Measurements from ENCODE around the gene ATP6AP1. TPM values are rescaled to one million over a fixed set of nuclear protein-coding genes. Genes with fewer than 3 reads are reported as not detected.
"Not testable (repeated sequence)": the region's sequence is repeated elsewhere in the genome, so short reads cannot be mapped to it uniquely, and the experiment has no call there.

The ATP6AP1 gene
- total and polyA plus RNA-seq, 7 experiments from 2014 or later, result 37.8 to 118 (median 56.6) TPM

GRCh38 chrX:154398668-154399526 lies 29.6 kb upstream of the ATP6AP1 start:
- peak; percentile 58 to 87 (median 79) for DNase-seq
- peaks cover 0 to 11% (median 0%) of the 10 kb centered on the region in 11 donors for H3K9me3 Mint-ChIP-seq
- peak overlapping the region; percentile 97 to 100 (median 99) for H3K27ac Mint-ChIP-seq
- H3K4me3 ChIP-seq (ENCODE audit: low read length), result peak overlapping the region; percentile 95
- peak overlapping the region; percentile 93 to 100 (median 98) for H3K4me3 Mint-ChIP-seq
- H3K36me3 Mint-ChIP-seq, result peaks cover 3 to 20% (median 16%) of the 10 kb centered on the region in 5 donors
- H3K27me3 Mint-ChIP-seq, result peaks cover 0 to 5% (median 0%) of the 10 kb centered on the region in 5 donors
- ChIA-PET CTCF (interaction anchor here (1.2 to 1.8 kb wide), 3 partner anchors 25 to 137 kb away, joined by 3 to 4 read pairs (median 4); partner anchors contain the start of gene SLC10A3), POLR2A (interaction anchor here (0.5 to 6.8 kb wide), 36 partner anchors 8 to 428 kb away, joined by 3 to 77 read pairs (median 6); partner anchors contain the start of genes ATP6AP1, DNASE1L1, EMD and FAM3A)
- H3K9me3 ChIP-seq (ENCODE audit: control insufficient read depth in 2 of 3, low read length in 3 of 3), result no peaks in the 10 kb centered on the region
- peaks cover 10 to 14% of the 10 kb centered on the region in 2 donors for H3K4me1 ChIP-seq (ENCODE audit: control insufficient read depth in 2 of 2, insufficient read depth in 2 of 2, low read length in 2 of 2)
- H3K27me3 ChIP-seq (ENCODE audit: control insufficient read depth in 2 of 2, insufficient read depth in 2 of 2, low read length in 2 of 2), result no peaks in the 10 kb centered on the region
- H3K4me1 Mint-ChIP-seq, result peaks cover 6 to 22% (median 14%) of the 10 kb centered on the region in 7 donors
- ATAC-seq, result peak; percentile 70
- peaks cover 7 to 23% (median 11%) of the 10 kb centered on the region in 3 experiments for H3K36me3 ChIP-seq (ENCODE audit: control insufficient read depth in 2 of 3, insufficient read depth in 3 of 3, low read length in 3 of 3)
- intact Hi-C loops (cut with micrococcal nuclease), result loop anchor here (1.0 to 10.0 kb wide), 7 partner anchors 12 to 626 kb away; partner anchors contain the start of genes F8 (in 1 of the 2), FUNDC2 (in 1 of the 2), GDI1 (in 1 of the 2) and HCFC1 (in 1 of the 2)
- peak overlapping the region; percentile 97 for H3K27ac ChIP-seq (ENCODE audit: low read depth, low read length)

- ATAC-seq, result no peak
- H3K27me3 Mint-ChIP-seq, result peaks cover 0 to 5% (median 0%) of the 10 kb centered on the region in 5 donors
- intact Hi-C loops (cut with micrococcal nuclease), result loop anchor here (1.0 to 10.0 kb wide), 7 partner anchors 12 to 625 kb away; partner anchors contain the start of genes F8 (in 1 of the 2), FUNDC2 (in 1 of the 2), GDI1 (in 1 of the 2) and HCFC1 (in 1 of the 2)
Measured at GRCh38 chrX:154399527-154400368, 28.7 kb upstream of the ATP6AP1 start.

DNA sequence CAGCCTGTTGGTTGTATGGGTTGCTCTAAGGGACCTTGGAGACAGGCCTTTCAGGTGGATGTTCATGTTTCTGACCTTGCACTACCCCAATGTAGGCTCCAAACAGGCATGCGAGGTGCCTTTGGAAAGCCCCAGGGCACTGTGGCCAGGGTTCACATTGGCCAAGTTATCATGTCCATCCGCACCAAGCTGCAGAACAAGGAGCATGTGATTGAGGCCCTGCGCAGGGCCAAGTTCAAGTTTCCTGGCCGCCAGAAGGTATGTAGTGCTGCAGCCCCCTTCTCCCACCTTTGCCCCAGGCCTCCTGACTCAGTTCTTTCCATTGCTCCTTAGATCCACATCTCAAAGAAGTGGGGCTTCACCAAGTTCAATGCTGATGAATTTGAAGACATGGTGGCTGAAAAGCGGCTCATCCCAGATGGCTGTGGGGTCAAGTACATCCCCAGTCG lies 28.1 kb upstream of the ATP6AP1 start:
- H3K4me1 Mint-ChIP-seq, result peaks cover 6 to 22% (median 14%) of the 10 kb centered on the region in 7 donors
- peak overlapping the region in 7 of 10 donors; percentile 5 to 100 (median 98) for H3K4me3 Mint-ChIP-seq
- H3K27me3 Mint-ChIP-seq; ATAC-seq; H3K4me3 ChIP-seq (ENCODE audit: low read length); H3K27me3 ChIP-seq (ENCODE audit: control insufficient read depth in 2 of 2, insufficient read depth in 2 of 2, low read length in 2 of 2); DNase-seq; intact Hi-C loops (cut with micrococcal nuclease); CTCF ChIA-PET; H3K9me3 ChIP-seq (ENCODE audit: control insufficient read depth in 2 of 3, low read length in 3 of 3): not testable (repeated sequence)
- Histone ChIP-seq H3K36me3 (ENCODE audit: control insufficient read depth in 2 of 3, insufficient read depth in 3 of 3, low read length in 3 of 3) (peaks cover 7 to 23% (median 11%) of the 10 kb centered on the region in 3 experiments), H3K27ac (ENCODE audit: low read depth, low read length) (peak overlapping the region; percentile 97), H3K4me1 (ENCODE audit: control insufficient read depth in 2 of 2, insufficient read depth in 2 of 2, low read length in 2 of 2) (peaks cover 10 to 14% of the 10 kb centered on the region in 2 donors)
- peaks cover 0 to 11% (median 0%) of the 10 kb centered on the region in 11 donors for H3K9me3 Mint-ChIP-seq
- H3K36me3 Mint-ChIP-seq, result peaks cover 3 to 20% (median 16%) of the 10 kb centered on the region in 5 donors
- POLR2A ChIA-PET, result interaction anchor here (0.8 to 6.8 kb wide), 10 partner anchors 7 to 132 kb away, joined by 3 to 77 read pairs (median 8); partner anchors contain the start of genes ATP6AP1, DNASE1L1, FAM50A and TAFAZZIN
- H3K27ac Mint-ChIP-seq, result peak overlapping the region in 7 of 9 donors; percentile 41 to 100 (median 99)

More at GRCh38 chrX:154399527-154400368, 28.7 kb upstream of the ATP6AP1 start:
- Mint-ChIP-seq H3K4me3 (peak overlapping the region; percentile 93 to 100 (median 98)), H3K4me1 (peaks cover 6 to 22% (median 14%) of the 10 kb centered on the region in 7 donors), H3K27ac (peak overlapping the region; percentile 97 to 100 (median 99)), H3K9me3 (peaks cover 0 to 11% (median 0%) of the 10 kb centered on the region in 11 donors), H3K36me3 (peaks cover 3 to 20% (median 16%) of the 10 kb centered on the region in 5 donors)
- POLR2A ChIA-PET, result interaction anchor here (0.5 to 6.8 kb wide), 22 partner anchors 8 to 144 kb away, joined by 3 to 77 read pairs (median 6); partner anchors contain the start of genes ATP6AP1, DNASE1L1, FAM50A and PLXNA3
- Histone ChIP-seq H3K4me3 (ENCODE audit: low read length) (peak overlapping the region; percentile 95), H3K9me3 (ENCODE audit: control insufficient read depth in 2 of 3, low read length in 3 of 3) (no peaks in the 10 kb centered on the region), H3K27me3 (ENCODE audit: control insufficient read depth in 2 of 2, insufficient read depth in 2 of 2, low read length in 2 of 2) (no peaks in the 10 kb centered on the region), H3K4me1 (ENCODE audit: control insufficient read depth in 2 of 2, insufficient read depth in 2 of 2, low read length in 2 of 2) (peaks cover 10 to 14% of the 10 kb centered on the region in 2 donors), H3K36me3 (ENCODE audit: control insufficient read depth in 2 of 3, insufficient read depth in 3 of 3, low read length in 3 of 3) (peaks cover 7 to 23% (median 11%) of the 10 kb centered on the region in 3 experiments), H3K27ac (ENCODE audit: low read depth, low read length) (peak overlapping the region; percentile 97)
- peak in 5 of 9 donors; percentile 16 to 48 (median 40) for DNase-seq
- CTCF ChIA-PET, result interaction anchor here (1.8 kb wide), 1 partner anchor 136 kb away, joined by 4 read pairs; no protein-coding TSS in a partner anchor

DNA sequence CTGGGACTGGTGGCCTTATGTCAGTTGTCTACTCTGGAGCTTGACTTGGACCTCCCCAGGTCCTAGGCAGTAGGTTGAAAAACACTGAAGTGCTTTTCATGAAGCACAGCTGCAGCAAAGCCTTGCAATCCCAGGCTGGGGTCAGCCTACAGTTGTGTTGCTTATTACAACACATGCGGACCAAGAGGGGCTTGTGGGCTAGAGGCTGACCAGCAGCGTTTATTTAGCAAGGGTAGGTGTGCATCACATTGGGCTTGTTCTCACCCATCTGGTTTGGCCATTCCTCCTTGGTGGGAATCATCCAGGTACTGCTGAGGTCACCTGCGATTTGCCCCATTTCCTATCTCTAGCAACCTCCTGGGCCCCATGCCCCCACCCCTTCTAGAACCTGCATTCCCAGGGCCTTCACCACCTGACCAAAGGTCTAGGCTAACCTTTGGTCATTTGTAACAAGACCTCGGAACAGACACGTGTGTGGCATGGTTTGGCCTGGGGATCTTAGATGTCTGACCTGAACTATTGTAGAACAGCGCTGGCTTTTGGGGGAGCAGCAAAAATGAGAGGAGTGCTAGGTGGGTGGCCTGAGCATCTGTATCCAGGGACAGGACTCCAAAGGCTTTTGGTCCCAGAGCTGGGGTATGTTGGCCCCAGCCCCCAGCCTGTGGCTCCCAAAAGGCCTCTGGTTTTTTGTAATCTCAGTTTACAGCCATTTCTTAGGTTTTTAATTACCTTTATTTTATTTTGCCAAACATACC lies 27.3 kb upstream of the ATP6AP1 start:
- Mint-ChIP-seq H3K27ac (peak overlapping the region in 7 of 9 donors; percentile 30 to 100 (median 48)), H3K4me1 (peaks cover 6 to 22% (median 14%) of the 10 kb centered on the region in 7 donors), H3K36me3 (peaks cover 3 to 20% (median 16%) of the 10 kb centered on the region in 5 donors), H3K9me3 (peaks cover 0 to 11% (median 0%) of the 10 kb centered on the region in 11 donors), H3K27me3 (peaks cover 0 to 5% (median 0%) of the 10 kb centered on the region in 5 donors), H3K4me3 (peak overlapping the region in 6 of 10 donors; percentile 5 to 38 (median 24))
- peaks cover 7 to 23% (median 11%) of the 10 kb centered on the region in 3 experiments for H3K36me3 ChIP-seq (ENCODE audit: control insufficient read depth in 2 of 3, insufficient read depth in 3 of 3, low read length in 3 of 3)
- DNase-seq, result no peak
- ChIA-PET CTCF (no interaction called here), POLR2A (interaction anchor here (1.0 to 6.8 kb wide), 3 partner anchors 10 to 40 kb away, joined by 3 to 77 read pairs (median 17); partner anchors contain the start of genes DNASE1L1, EMD and TAFAZZIN)
- no peak overlapping the region for H3K4me3 ChIP-seq (ENCODE audit: low read length)
- H3K4me1 ChIP-seq (ENCODE audit: control insufficient read depth in 2 of 2, insufficient read depth in 2 of 2, low read length in 2 of 2), result peaks cover 10 to 14% of the 10 kb centered on the region in 2 donors
- no peaks in the 10 kb centered on the region for H3K9me3 ChIP-seq (ENCODE audit: control insufficient read depth in 2 of 3, low read length in 3 of 3)
- intact Hi-C loops (cut with micrococcal nuclease), result no loop called here
- H3K27me3 ChIP-seq (ENCODE audit: control insufficient read depth in 2 of 2, insufficient read depth in 2 of 2, low read length in 2 of 2), result no peaks in the 10 kb centered on the region
- no peak for ATAC-seq
- no peak overlapping the region for H3K27ac ChIP-seq (ENCODE audit: low read depth, low read length)

GRCh38 chrX:154401918-154402621 lies 26.4 kb upstream of the ATP6AP1 start:
- H3K4me1 Mint-ChIP-seq, result peaks cover 6 to 22% (median 14%) of the 10 kb centered on the region in 7 donors
- H3K9me3 Mint-ChIP-seq, result peaks cover 0 to 11% (median 0%) of the 10 kb centered on the region in 11 donors
- ChIA-PET CTCF (no interaction called here), POLR2A (interaction anchor here (1.0 to 6.8 kb wide), 2 partner anchors 9 to 22 kb away, joined by 3 to 77 read pairs; partner anchors contain the start of genes DNASE1L1, EMD and TAFAZZIN)
- H3K36me3 Mint-ChIP-seq, result peaks cover 3 to 20% (median 16%) of the 10 kb centered on the region in 5 donors
- Histone ChIP-seq H3K27ac (ENCODE audit: low read depth, low read length) (no peak overlapping the region), H3K27me3 (ENCODE audit: control insufficient read depth in 2 of 2, insufficient read depth in 2 of 2, low read length in 2 of 2) (no peaks in the 10 kb centered on the region), H3K4me1 (ENCODE audit: control insufficient read depth in 2 of 2, insufficient read depth in 2 of 2, low read length in 2 of 2) (peaks cover 10 to 14% of the 10 kb centered on the region in 2 donors), H3K36me3 (ENCODE audit: control insufficient read depth in 2 of 3, insufficient read depth in 3 of 3, low read length in 3 of 3) (peaks cover 7 to 23% (median 11%) of the 10 kb centered on the region in 3 experiments), H3K9me3 (ENCODE audit: control insufficient read depth in 2 of 3, low read length in 3 of 3) (no peaks in the 10 kb centered on the region), H3K4me3 (ENCODE audit: low read length) (no peak overlapping the region)
- H3K4me3 Mint-ChIP-seq, result no peak overlapping the region
- ATAC-seq, result no peak
- peak overlapping the region in 3 of 9 donors; percentile 21 to 50 (median 25) for H3K27ac Mint-ChIP-seq
- intact Hi-C loops (cut with micrococcal nuclease), result no loop called here
- H3K27me3 Mint-ChIP-seq, result peaks cover 0 to 5% (median 0%) of the 10 kb centered on the region in 5 donors
- no peak for DNase-seq
